ENCODE data around the gene SPINT3. TPM values are rescaled to one million over a fixed set of nuclear protein-coding genes. Genes with fewer than 3 reads are reported as not detected.

SPINT3 gene
- total and polyA plus RNA-seq, 2 donors (not counting 1 experiment from before 2014, with no cell fraction given) = not detected

- DNase-seq (ENCODE audit: low read depth in 2 of 2) = no peak
- TF ChIP-seq EZH2 (IDR thresholded peaks at IDR 0.05; ENCODE audit: low read length, missing control alignments) (no peak), CTCF (conservative IDR thresholded peaks at IDR 0.05 in 1 of 2, IDR thresholded peaks at IDR 0.05 in 1 of 2; ENCODE audit: low read depth in 1 of 2, low read length in 2 of 2) (no peak)
- Histone ChIP-seq H3K36me3 (ENCODE audit: control insufficient read depth, insufficient read depth, low read length) (no peaks in the 10 kb centered on the region), H3K9ac (ENCODE audit: insufficient read depth, low read length) (no peak overlapping the region), H4K20me1 (ENCODE audit: control insufficient read depth, extremely low read depth, insufficient read depth, low read length) (no peaks in the 10 kb centered on the region), H2AFZ (ENCODE audit: low read length) (no peak overlapping the region), H3K27me3 (ENCODE audit: control insufficient read depth, insufficient read depth, low read length) (no peaks in the 10 kb centered on the region), H3K4me1 (ENCODE audit: control insufficient read depth, extremely low read depth, insufficient read depth, low read length) (no peaks in the 10 kb centered on the region), H3K4me2 (ENCODE audit: extremely low read depth, insufficient read depth, low read length) (no peak overlapping the region), H3K79me2 (ENCODE audit: control insufficient read depth, insufficient read depth, low read length) (no peaks in the 10 kb centered on the region), H3K4me3 (replicated peaks in 1 of 4; ENCODE audit: control extremely low read depth in 1 of 4, insufficient read depth in 1 of 4, low read depth in 3 of 4, low read length in 4 of 4) (no peak overlapping the region), H3K9me3 (ENCODE audit: control insufficient read depth, insufficient read depth, low read depth, low read length) (no peaks in the 10 kb centered on the region), H3K27ac (ENCODE audit: insufficient read depth, low read length) (no peak overlapping the region)
These were observed 8.4 kb upstream of the SPINT3 start for GRCh38 chr20:45523821-45524220.

GRCh38 chr20:45518282-45518681 lies 2.9 kb upstream of the SPINT3 start:
- H3K36me3 ChIP-seq (ENCODE audit: control insufficient read depth, insufficient read depth, low read length) = no peaks in the 10 kb centered on the region
- H3K4me1 ChIP-seq (ENCODE audit: control insufficient read depth, extremely low read depth, insufficient read depth, low read length) = no peaks in the 10 kb centered on the region
- H3K4me2 ChIP-seq (ENCODE audit: extremely low read depth, insufficient read depth, low read length) = no peak overlapping the region
- TF ChIP-seq EZH2 (IDR thresholded peaks at IDR 0.05; ENCODE audit: low read length, missing control alignments) = no peak
- no peak for TF ChIP-seq CTCF (conservative IDR thresholded peaks at IDR 0.05 in 1 of 2, IDR thresholded peaks at IDR 0.05 in 1 of 2; ENCODE audit: low read depth in 1 of 2, low read length in 2 of 2)
- H3K9me3 ChIP-seq (ENCODE audit: control insufficient read depth, insufficient read depth, low read depth, low read length) = no peaks in the 10 kb centered on the region
- H4K20me1 ChIP-seq (ENCODE audit: control insufficient read depth, extremely low read depth, insufficient read depth, low read length) = no peaks in the 10 kb centered on the region
- no peak overlapping the region for H3K9ac ChIP-seq (ENCODE audit: insufficient read depth, low read length)
- DNase-seq (ENCODE audit: low read depth in 2 of 2) = peak in 1 of 2 donors; percentile 1
- no peaks in the 10 kb centered on the region for H3K79me2 ChIP-seq (ENCODE audit: control insufficient read depth, insufficient read depth, low read length)
- no peak overlapping the region for H3K27ac ChIP-seq (ENCODE audit: insufficient read depth, low read length)
- no peak overlapping the region for H3K4me3 ChIP-seq (replicated peaks in 1 of 4; ENCODE audit: control extremely low read depth in 1 of 4, insufficient read depth in 1 of 4, low read depth in 3 of 4, low read length in 4 of 4)
- H2AFZ ChIP-seq (ENCODE audit: low read length) = no peak overlapping the region
- H3K27me3 ChIP-seq (ENCODE audit: control insufficient read depth, insufficient read depth, low read length) = no peaks in the 10 kb centered on the region

DNA sequence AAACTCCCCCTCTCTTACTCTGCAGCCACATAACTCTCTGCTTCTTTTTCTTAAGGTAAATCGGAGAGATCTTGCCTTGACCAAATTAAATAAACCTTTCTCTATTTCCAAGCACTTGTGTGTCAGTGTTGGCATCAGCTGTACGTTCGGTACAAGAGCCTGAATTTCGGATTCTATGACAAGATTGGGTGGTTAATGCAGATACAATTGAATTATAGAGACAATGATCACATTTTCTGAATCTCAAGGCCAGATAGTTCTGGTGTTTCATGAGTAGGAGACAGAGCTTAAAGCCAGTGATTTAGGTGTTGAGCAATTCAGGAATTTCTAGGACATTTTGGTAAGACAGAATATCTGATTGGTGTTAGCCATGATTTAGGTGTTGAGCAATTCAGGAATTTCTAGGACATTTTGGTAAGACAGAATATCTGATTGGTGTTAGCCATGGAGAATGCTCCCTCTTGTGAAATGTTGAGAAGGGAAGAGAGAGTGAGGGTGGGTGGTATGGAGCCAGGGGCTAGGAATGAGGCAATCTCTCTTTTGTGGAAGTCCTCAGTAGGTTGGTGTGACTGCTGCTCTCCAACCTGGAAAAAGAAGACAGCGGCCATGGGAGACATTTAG lies 5.1 kb downstream of the SPINT3 start:
- no peaks in the 10 kb centered on the region for H3K36me3 ChIP-seq (ENCODE audit: control insufficient read depth, insufficient read depth, low read length)
- no peak overlapping the region for H3K4me3 ChIP-seq (replicated peaks in 1 of 4; ENCODE audit: control extremely low read depth in 1 of 4, insufficient read depth in 1 of 4, low read depth in 3 of 4, low read length in 4 of 4)
- no peaks in the 10 kb centered on the region for H4K20me1 ChIP-seq (ENCODE audit: control insufficient read depth, extremely low read depth, insufficient read depth, low read length)
- no peaks in the 10 kb centered on the region for H3K4me1 ChIP-seq (ENCODE audit: control insufficient read depth, extremely low read depth, insufficient read depth, low read length)
- H3K27ac ChIP-seq (ENCODE audit: insufficient read depth, low read length) = no peak overlapping the region
- no peaks in the 10 kb centered on the region for H3K79me2 ChIP-seq (ENCODE audit: control insufficient read depth, insufficient read depth, low read length)
- TF ChIP-seq CTCF (conservative IDR thresholded peaks at IDR 0.05 in 1 of 2, IDR thresholded peaks at IDR 0.05 in 1 of 2; ENCODE audit: low read depth in 1 of 2, low read length in 2 of 2) (no peak), EZH2 (IDR thresholded peaks at IDR 0.05; ENCODE audit: low read length, missing control alignments) (no peak)
- no peaks in the 10 kb centered on the region for H3K9me3 ChIP-seq (ENCODE audit: control insufficient read depth, insufficient read depth, low read depth, low read length)
- no peak overlapping the region for H3K4me2 ChIP-seq (ENCODE audit: extremely low read depth, insufficient read depth, low read length)
- H3K9ac ChIP-seq (ENCODE audit: insufficient read depth, low read length) = no peak overlapping the region
- no peaks in the 10 kb centered on the region for H3K27me3 ChIP-seq (ENCODE audit: control insufficient read depth, insufficient read depth, low read length)
- no peak overlapping the region for H2AFZ ChIP-seq (ENCODE audit: low read length)
- DNase-seq (ENCODE audit: low read depth in 2 of 2) = no peak

Data from fibroblast of lung (primary cell).